Smooth muscle cell (in vitro differentiated cells): ENCODE measurements around the gene GRM2. TPM values are rescaled to one million over a fixed set of nuclear protein-coding genes. Genes with fewer than 3 reads are reported as not detected.

ENCODE experiments used
- DNase-seq: peaks from one replicate; lab custom pipeline; 2025; ENCODE audit not compliant: unreplicated experiment; lab: John Stamatoyannopoulos, UW
- H2AFZ ChIP-seq: fragments of 200-600 bp; sonication (generic); 2 replicates; pipeline ENCODE4 v1.6.0; 2016; ENCODE audit warnings: antibody characterized with exemption, low read depth, mild to moderate bottlenecking
- H3F3A ChIP-seq: fragments of 200-600 bp; sonication (generic); 2 replicates; pipeline ENCODE4 v1.6.0; 2017; ENCODE audit warnings: antibody characterized with exemption, low read depth
- H3K27ac ChIP-seq: fragments of 200-600 bp; sonication (generic); 2 replicates; pipeline ENCODE4 v1.5.1; 2016; ENCODE audit warnings: low read depth, mild to moderate bottlenecking
- H3K27me3 ChIP-seq: fragments of 200-600 bp; sonication (generic); 2 replicates; pipeline ENCODE4 v1.6.1; 2016; ENCODE audit warnings: low read depth, mild to moderate bottlenecking
- H3K36me3 ChIP-seq: fragments of 200-600 bp; sonication (generic); 2 replicates; pipeline ENCODE4 v1.5.1; 2016; ENCODE audit warnings: low read depth
- H3K4me1 ChIP-seq: fragments of 200-600 bp; sonication (generic); 2 replicates; pipeline ENCODE4 v1.5.1; 2016; ENCODE audit warnings: low read depth
- H3K4me2 ChIP-seq: fragments of 200-600 bp; sonication (generic); 2 replicates; pipeline ENCODE4 v1.6.0; 2016; ENCODE audit warnings: mild to moderate bottlenecking
- H3K4me3 ChIP-seq: fragments of 200-600 bp; sonication (generic); 2 replicates; pipeline ENCODE4 v1.5.1; 2016; ENCODE audit warnings: mild to moderate bottlenecking
- H3K79me2 ChIP-seq: fragments of 200-600 bp; sonication (generic); 2 replicates; pipeline ENCODE4 v1.6.0; 2016; ENCODE audit warnings: low read depth, mild to moderate bottlenecking
- H3K9ac ChIP-seq: fragments of 200-600 bp; sonication (generic); 2 replicates; pipeline ENCODE4 v1.6.0; 2016; ENCODE audit warnings: low read depth
- H3K9me3 ChIP-seq: fragments of 200-600 bp; sonication (generic); replicated peaks from 2 replicates; pipeline ENCODE4 v1.5.1; 2016; ENCODE audit warnings: low read depth
- H4K20me1 ChIP-seq: fragments of 200-600 bp; sonication (generic); 2 replicates; pipeline ENCODE4 v1.6.0; 2016; ENCODE audit warnings: low read depth
- CTCF ChIP-seq: fragments of 200-600 bp; sonication (generic); IDR thresholded peaks from 2 replicates; pipeline ENCODE4 v1.5.1; 2017; ENCODE audit warnings: borderline replicate concordance, mild to moderate bottlenecking, antibody characterized with exemption; ENCODE audit not compliant: insufficient read depth, poor library complexity, severe bottlenecking
- WGBS: methylation state at CpG from one replicate; pipeline ENCODE4 v1.1.7; 2016; ENCODE audit warnings: low lambda C conversion rate; 5-methylcytosine and 5-hydroxymethylcytosine counted together
- polyA plus RNA-seq: library from polyadenylated mRNA; unstranded; fragments of >200 nt; fragmentation: Nextera tagmentation; extraction: Ambion mirVana; gene quantifications from 2 replicates; pipeline ENCODE4 v1.2.1, GENCODE V29; 2016
- total RNA-seq: library from RNA; depleted of rRNA; stranded (reverse); fragments of >200 nt; gene quantifications from 2 replicates; pipeline ENCODE4 v1.2.3, GENCODE V29; 2014

The GRM2 gene
- total and polyA plus RNA-seq, 2 experiments from 2014 or later, result 0.63 to 0.65 TPM

DNA sequence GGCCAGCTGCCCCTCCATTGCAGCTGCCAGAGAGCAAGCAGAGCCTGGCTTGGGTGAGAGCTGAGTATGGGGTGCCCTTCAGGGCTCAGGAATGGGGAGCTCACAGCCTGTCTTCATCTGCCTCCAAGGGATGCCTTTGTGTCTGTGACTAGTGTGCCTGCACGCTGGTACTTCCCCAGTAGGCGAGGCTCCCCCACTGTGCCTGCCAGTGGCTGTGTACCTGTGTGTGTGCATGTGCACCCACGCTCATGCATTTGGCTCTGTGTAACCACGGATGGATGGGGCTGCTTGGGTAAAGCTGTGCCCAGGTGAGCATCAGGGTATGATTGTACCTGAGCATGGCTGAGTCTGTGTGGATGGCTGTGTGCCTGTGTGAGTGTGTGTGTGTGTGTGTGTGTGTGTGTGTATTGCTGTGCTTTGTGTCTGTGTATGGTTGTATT, 2.3 kb upstream of the GRM2 start:
- Histone ChIP-seq H3K79me2 (no peaks in the 10 kb centered on the region), H2AFZ (no peak overlapping the region), H3K4me1 (peaks cover 15% of the 10 kb centered on the region), H3K27ac (no peak overlapping the region), H3K9ac (no peak overlapping the region), H3K4me3 (no peak overlapping the region), H3K9me3 (no peaks in the 10 kb centered on the region), H4K20me1 (peaks cover 62% of the 10 kb centered on the region), H3K4me2 (no peak overlapping the region), H3K36me3 (no peaks in the 10 kb centered on the region), H3K27me3 (peaks cover 22% of the 10 kb centered on the region), H3F3A (no peaks in the 10 kb centered on the region)
- WGBS, result 94% methylated on average over 4 of the region's 4 CpGs
- no peak for DNase-seq
- TF ChIP-seq CTCF, result no peak

DNA sequence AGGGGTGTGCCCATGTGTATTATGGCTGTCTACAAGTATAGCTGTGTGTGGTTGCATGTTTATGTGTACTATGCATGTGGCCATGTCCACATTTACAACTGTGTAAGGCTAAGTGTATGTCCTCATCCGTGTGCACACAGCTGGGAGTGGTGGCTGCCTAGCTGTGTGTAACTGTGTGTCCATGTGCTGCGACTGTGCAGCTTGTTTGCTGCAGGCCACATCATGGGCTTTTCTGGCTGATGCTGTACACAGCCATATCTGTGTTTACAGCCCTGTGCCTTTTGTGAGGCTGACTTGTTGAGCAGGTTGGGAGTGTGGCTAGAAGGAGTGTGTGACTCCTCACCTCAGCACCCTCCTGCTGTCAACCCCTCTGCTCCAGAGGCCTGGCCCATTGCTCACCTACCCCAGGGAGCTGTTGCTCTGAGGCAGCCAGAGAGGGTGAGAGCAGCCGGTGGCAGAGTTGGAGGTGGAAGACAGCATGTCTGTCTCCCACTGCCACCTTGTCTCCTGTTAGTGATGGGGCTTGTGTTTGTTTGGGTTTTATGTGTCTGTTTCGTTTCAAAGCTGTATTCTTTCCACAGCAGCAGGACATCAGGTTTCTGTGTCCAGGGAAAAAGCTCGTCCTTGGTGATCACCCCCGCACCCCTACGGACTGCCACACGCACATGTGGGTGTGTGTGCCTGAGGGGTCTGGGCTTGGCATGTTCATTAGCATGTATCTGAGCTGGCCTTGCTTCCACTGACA, 1.4 kb upstream of the GRM2 start:
- Histone ChIP-seq H3K9me3 (no peaks in the 10 kb centered on the region), H3K4me2 (no peak overlapping the region), H3K4me3 (no peak overlapping the region), H3K4me1 (peaks cover 15% of the 10 kb centered on the region), H3K79me2 (no peaks in the 10 kb centered on the region), H3K27me3 (peaks cover 22% of the 10 kb centered on the region), H3F3A (no peaks in the 10 kb centered on the region), H4K20me1 (peaks cover 57% of the 10 kb centered on the region), H3K9ac (no peak overlapping the region), H3K27ac (no peak overlapping the region), H3K36me3 (no peaks in the 10 kb centered on the region), H2AFZ (no peak overlapping the region)
- 97% methylated on average over 8 of the region's 8 CpGs for WGBS
- TF ChIP-seq CTCF, result no peak
- no peak for DNase-seq

DNA sequence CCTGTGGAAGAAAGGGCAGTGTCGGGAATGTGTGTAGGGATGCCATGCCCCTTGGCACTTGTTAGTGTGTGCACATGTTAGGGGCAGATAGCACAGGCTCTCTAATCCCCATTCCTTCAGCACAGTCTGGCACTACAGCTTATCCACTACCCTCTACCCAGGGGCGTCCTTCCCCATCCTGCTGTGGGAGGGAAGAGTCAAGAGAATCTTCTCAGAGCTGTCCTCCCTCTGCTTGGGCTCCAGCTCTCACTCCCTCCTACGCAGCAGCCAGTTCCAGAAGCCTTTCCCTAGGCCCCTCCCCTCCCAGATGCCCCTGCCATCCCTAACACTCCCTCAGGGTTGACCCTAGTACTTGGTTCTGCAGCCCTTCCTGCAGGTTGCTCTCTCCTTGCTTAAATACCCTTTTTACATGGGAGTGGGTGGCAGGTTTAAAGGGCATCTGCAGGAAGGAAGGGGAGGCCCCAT, 815 bp upstream of the GRM2 start:
- no peak for DNase-seq
- TF ChIP-seq CTCF, result no peak
- 81% methylated on average over 3 of the region's 3 CpGs for WGBS

More for the DNA sequence above, 815 bp upstream of the GRM2 start:
- H2AFZ ChIP-seq, result no peak overlapping the region
- H3K27ac ChIP-seq, result no peak overlapping the region
- H3K36me3 ChIP-seq, result no peaks in the 10 kb centered on the region
- H3K27me3 ChIP-seq, result peaks cover 22% of the 10 kb centered on the region
- no peak overlapping the region for H3K4me3 ChIP-seq
- no peak overlapping the region for H3K9ac ChIP-seq
- H3K4me1 ChIP-seq, result peaks cover 15% of the 10 kb centered on the region
- no peaks in the 10 kb centered on the region for H3F3A ChIP-seq
- no peaks in the 10 kb centered on the region for H3K9me3 ChIP-seq
- peaks cover 57% of the 10 kb centered on the region for H4K20me1 ChIP-seq
- H3K79me2 ChIP-seq, result no peaks in the 10 kb centered on the region
- H3K4me2 ChIP-seq, result no peak overlapping the region
